Type B pancreatic cell (in vitro differentiated cells): ENCODE measurements around the gene DGKZ. TPM values are rescaled to one million over a fixed set of nuclear protein-coding genes. Genes with fewer than 3 reads are reported as not detected.

Source experiments
- DNase-seq: peaks from one replicate; pipeline ENCODE4 v3.0.0; 2021; ENCODE audit warnings: mixed read lengths; ENCODE audit not compliant: unreplicated experiment; ENCODE audit errors: extremely low spot score
- H3K27ac Mint-ChIP-seq: 2 replicates; pipeline ENCODE4 v1.8.0; 2021; ENCODE audit warnings: mild to moderate bottlenecking, mixed read lengths
- H3K27me3 Mint-ChIP-seq: 2 replicates; pipeline ENCODE4 v1.8.0; 2021; ENCODE audit warnings: mixed read lengths
- H3K36me3 Mint-ChIP-seq: 2 replicates; pipeline ENCODE4 v1.8.0; 2021; ENCODE audit warnings: mixed read lengths
- H3K4me1 Mint-ChIP-seq: one replicate; pipeline ENCODE4 v1.8.0; 2021; ENCODE audit warnings: mixed read lengths; ENCODE audit not compliant: unreplicated experiment
- H3K4me3 Mint-ChIP-seq: 2 replicates; pipeline ENCODE4 v1.8.0; 2021; ENCODE audit warnings: mild to moderate bottlenecking, mixed read lengths
- H3K9me3 Mint-ChIP-seq: 2 replicates; pipeline ENCODE4 v1.8.0; 2021; ENCODE audit warnings: mixed read lengths
- CTCF ChIP-seq: fragments of 200-600 bp; sonication (generic); conservative IDR thresholded peaks from 2 replicates; pipeline ENCODE4 v1.5.0; 2021; ENCODE audit warnings: antibody characterized with exemption, mild to moderate bottlenecking
- total RNA-seq: library from RNA; stranded (reverse); gene quantifications from 2 replicates; pipeline ENCODE4 v1.2.1, GENCODE V29; 2021; ENCODE audit warnings: low replicate concordance

The DGKZ gene
- total RNA-seq, 1 donor from 2014 or later: 50.0 TPM

DNA sequence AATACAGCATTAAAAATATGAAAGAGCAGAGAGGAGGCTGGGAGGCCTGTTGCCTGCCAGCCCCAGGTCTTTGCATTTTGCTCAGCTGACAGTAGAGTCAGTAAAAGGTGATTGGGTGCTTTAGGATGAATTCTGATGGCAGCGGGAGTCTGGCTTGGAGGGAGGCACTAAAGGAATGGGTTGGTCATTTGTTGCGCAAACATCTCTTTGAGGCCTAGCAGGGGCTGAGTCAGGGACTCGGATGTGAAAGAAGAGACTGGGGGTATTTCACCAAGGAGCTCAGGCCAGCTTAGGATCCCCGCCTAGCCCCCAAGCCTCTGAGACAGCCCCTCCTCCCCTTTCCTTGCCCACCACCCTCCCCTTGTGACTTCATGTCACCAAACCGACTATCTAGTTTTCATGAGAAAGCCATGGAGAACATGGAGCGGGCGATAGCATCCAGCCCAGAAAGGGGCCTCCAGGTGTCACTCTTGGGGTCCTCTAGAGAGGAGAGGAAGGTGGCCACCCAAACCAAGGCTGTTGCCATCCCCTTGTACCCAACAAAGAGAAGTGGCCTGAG is 9.7 kb downstream of the DGKZ start:
- no peak overlapping the region for H3K27ac Mint-ChIP-seq
- H3K27me3 Mint-ChIP-seq: no peaks in the 10 kb centered on the region
- H3K36me3 Mint-ChIP-seq: no peaks in the 10 kb centered on the region
- peaks cover 27% of the 10 kb centered on the region for H3K4me1 Mint-ChIP-seq
- no peak overlapping the region for H3K4me3 Mint-ChIP-seq
- no peak for TF ChIP-seq CTCF
- DNase-seq: no peak
- H3K9me3 Mint-ChIP-seq: no peaks in the 10 kb centered on the region

DNA sequence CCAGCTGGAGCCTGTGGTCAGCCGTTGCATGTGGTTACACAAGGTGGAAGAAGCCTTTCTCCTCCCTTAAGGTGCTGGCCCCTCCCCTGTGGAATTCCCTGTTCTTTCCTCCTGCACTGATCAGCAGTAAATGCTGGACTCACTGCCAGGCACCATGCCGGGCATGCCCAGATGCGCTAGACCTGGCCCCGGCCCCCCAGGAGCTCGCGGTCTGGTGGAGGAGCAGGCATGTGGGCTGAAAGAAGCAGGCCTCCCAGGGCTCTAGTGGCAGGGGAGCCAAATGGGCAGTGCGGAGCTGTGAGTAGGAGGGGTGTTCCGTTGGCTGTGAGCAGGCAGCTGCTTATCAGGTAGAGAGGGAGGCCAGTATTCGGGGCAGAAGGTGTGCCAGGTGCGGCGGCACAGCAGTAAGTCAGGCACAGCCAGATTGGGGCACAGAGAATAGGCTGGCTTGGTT is 10.2 kb downstream of the DGKZ start:
- Mint-ChIP-seq H3K27me3 (no peaks in the 10 kb centered on the region), H3K4me3 (no peak overlapping the region)
- DNase-seq: no peak

GRCh38 chr11:46359953-46360352 is 12.7 kb downstream of the DGKZ start:
- Mint-ChIP-seq H3K27me3 (no peaks in the 10 kb centered on the region), H3K9me3 (no peaks in the 10 kb centered on the region), H3K36me3 (no peaks in the 10 kb centered on the region), H3K27ac (no peak overlapping the region), H3K4me3 (no peak overlapping the region), H3K4me1 (peaks cover 26% of the 10 kb centered on the region)
- TF ChIP-seq CTCF: no peak
- no peak for DNase-seq

More for the DNA sequence above, 10.2 kb downstream of the DGKZ start:
- no peak for TF ChIP-seq CTCF
- H3K4me1 Mint-ChIP-seq: peaks cover 27% of the 10 kb centered on the region
- no peaks in the 10 kb centered on the region for H3K9me3 Mint-ChIP-seq
- H3K27ac Mint-ChIP-seq: peak overlapping the region; percentile 53
- no peaks in the 10 kb centered on the region for H3K36me3 Mint-ChIP-seq

GRCh38 chr11:46360878-46361277 is 13.6 kb downstream of the DGKZ start:
- Mint-ChIP-seq H3K27ac (peak overlapping the region; percentile 48), H3K9me3 (no peaks in the 10 kb centered on the region), H3K36me3 (no peaks in the 10 kb centered on the region), H3K4me3 (peak overlapping the region; percentile 28), H3K27me3 (no peaks in the 10 kb centered on the region), H3K4me1 (peaks cover 32% of the 10 kb centered on the region)
- no peak for TF ChIP-seq CTCF
- DNase-seq: no peak

DNA sequence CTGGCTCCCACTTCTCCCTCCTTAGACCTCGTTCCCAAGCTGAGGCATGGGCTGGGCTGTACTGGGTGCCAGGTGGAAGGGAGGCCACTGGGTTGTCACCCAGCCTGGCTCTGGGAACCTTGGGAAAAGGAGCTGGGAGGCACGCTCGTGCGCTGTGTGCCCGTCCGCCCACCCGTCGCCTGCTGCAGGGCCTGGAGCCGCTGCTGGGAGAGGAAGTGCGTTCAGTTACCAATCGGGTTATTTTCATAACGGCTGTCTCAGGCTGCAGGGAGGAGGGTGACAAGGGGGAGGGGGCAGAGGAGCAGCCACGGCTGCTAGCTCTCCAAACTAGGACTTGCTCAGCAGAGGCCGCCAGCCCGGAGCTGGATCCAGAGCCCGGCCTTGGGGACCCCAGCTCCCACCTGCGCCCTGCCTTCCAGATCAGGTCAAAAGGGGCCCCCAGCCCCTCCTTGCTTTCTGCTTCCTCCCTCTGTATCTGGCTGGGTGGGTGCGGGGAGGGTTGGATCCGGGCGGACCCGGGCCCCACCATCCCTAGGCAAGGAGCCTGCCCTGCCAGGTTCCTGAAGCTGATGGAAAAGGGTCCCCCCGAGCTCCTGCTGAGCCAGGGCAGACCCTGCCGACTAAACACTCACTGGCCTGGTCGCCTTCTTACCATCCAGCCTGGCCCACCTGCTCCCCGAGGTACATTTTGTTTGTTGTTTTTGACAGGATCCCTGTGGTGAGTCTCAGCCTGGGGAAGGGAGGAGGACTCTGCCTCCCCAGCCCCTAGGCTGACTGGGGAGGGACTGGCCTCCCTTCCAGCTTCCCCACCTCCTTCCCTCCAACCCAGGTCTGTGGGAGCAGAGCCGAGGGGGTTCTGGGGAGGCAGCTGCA is 14.3 kb downstream of the DGKZ start:
- peaks cover 32% of the 10 kb centered on the region for H3K4me1 Mint-ChIP-seq
- peak overlapping the region; percentile 28 for H3K4me3 Mint-ChIP-seq

More for the DNA sequence above, 14.3 kb downstream of the DGKZ start:
- Mint-ChIP-seq H3K27me3 (no peaks in the 10 kb centered on the region), H3K9me3 (no peaks in the 10 kb centered on the region), H3K27ac (peak overlapping the region; percentile 48), H3K36me3 (no peaks in the 10 kb centered on the region)
- no peak for TF ChIP-seq CTCF
- no peak for DNase-seq
